AG09319 (cell line): Measurements from ENCODE around the gene NHLH2.

ENCODE experiments used
- DNase-seq: peaks from one replicate; pipeline ENCODE4 v3.0.0-alpha.2; 2010; ENCODE audit warnings: low read depth; ENCODE audit errors: extremely low read depth
- CTCF ChIP-seq: IDR thresholded peaks from 2 replicates; pipeline ENCODE4 v1.5.1; 2011; ENCODE audit warnings: low read depth, mild to moderate bottlenecking, inconsistent platforms, low read length, moderate library complexity

Gene NHLH2

GRCh38 chr1:115805597-115805996 lies 35.3 kb downstream of the NHLH2 start:
- TF ChIP-seq CTCF, result no peak
- DNase-seq, result no peak

GRCh38 chr1:115802416-115802815 lies 38.5 kb downstream of the NHLH2 start:
- DNase-seq, result no peak
- TF ChIP-seq CTCF, result no peak

GRCh38 chr1:115797486-115797885 lies 43.4 kb downstream of the NHLH2 start:
- DNase-seq, result no peak

GRCh38 chr1:115796897-115797296 lies 44.0 kb downstream of the NHLH2 start:
- no peak for TF ChIP-seq CTCF
- no peak for DNase-seq

More at GRCh38 chr1:115797486-115797885, 43.4 kb downstream of the NHLH2 start:
- TF ChIP-seq CTCF, result no peak

GRCh38 chr1:115796036-115796435 lies 44.9 kb downstream of the NHLH2 start:
- no peak for TF ChIP-seq CTCF
- no peak for DNase-seq

GRCh38 chr1:115794976-115795639 lies 45.8 kb downstream of the NHLH2 start:
- no peak for TF ChIP-seq CTCF
- no peak for DNase-seq

- TF ChIP-seq CTCF, result no peak
- DNase-seq, result no peak
Observed at GRCh38 chr1:115793162-115793561, 47.8 kb downstream of the NHLH2 start.
